ENCODE measurements around the gene MAL.
A peak's percentile ranks its signal among the peaks of the same experiment; 100 is the strongest.

Gene MAL

DNA sequence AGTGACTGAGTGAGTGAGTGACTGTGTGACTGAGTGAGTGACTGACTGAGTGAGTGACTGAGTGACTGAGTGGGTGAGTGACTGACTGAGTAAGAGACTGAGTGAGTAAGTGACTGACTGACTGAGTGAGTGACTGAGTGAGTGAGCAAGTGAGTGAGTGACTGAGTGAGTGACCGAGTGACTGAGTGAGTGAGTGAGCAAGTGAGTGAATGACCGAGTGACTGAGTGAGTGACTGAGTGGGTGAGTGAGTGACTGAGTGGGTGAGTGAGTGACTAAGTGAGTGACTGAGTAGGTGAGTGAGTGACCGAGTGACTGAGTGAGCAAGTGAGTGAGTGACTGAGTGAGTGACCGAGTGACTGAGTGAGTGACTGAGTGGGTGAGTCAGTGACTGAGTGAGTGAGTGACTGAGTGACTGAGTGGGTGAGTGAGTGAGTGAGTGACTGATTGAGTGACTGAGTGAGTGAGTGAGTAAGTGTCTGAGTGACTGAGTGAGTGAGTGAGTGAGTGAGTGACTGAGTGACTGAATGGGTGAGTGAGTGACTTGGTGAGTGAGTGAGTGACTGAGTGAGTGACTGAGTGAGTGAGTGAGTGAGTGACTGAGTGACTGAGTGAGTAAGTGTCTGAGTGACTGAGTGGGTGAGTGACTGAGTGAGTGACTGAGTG, 13.3 kb downstream of the MAL start:
- no peak overlapping the region for H4K8ac ChIP-seq (ENCODE audit: low read depth, low read length)
- no CpG with 5 or more reads among the region's 4 CpGs for WGBS (ENCODE audit: extremely low coverage, insufficient coverage, insufficient read length)
- H2AFZ ChIP-seq (ENCODE audit: insufficient read depth, low read length, poor library complexity) = no peak overlapping the region
- no peak overlapping the region for H3K4me2 ChIP-seq (ENCODE audit: low read length)
- no peak overlapping the region for H3K18ac ChIP-seq (ENCODE audit: low read length)
- no peak overlapping the region for H2BK120ac ChIP-seq (ENCODE audit: insufficient read depth, low read length, poor library complexity)
- no peak overlapping the region for H3K14ac ChIP-seq (ENCODE audit: low read length)
- no peak overlapping the region for H2BK12ac ChIP-seq (ENCODE audit: low read length)
- no peak overlapping the region for H2BK5ac ChIP-seq (ENCODE audit: low read depth, low read length, poor library complexity)
- no peaks in the 10 kb centered on the region for H3K79me1 ChIP-seq (ENCODE audit: low read length)
- no peak overlapping the region for H3K27ac ChIP-seq (ENCODE audit: low read depth, low read length)
- no peaks in the 10 kb centered on the region for H3K27me3 ChIP-seq (ENCODE audit: insufficient read depth, low read length)
- H3K23ac ChIP-seq (ENCODE audit: low read length) = no peak overlapping the region
- H3K36me3 ChIP-seq (ENCODE audit: control insufficient read depth in 1 of 2, insufficient read depth in 2 of 2, low read length in 2 of 2) = no peaks in the 10 kb centered on the region
- no peak overlapping the region for H3K4ac ChIP-seq (ENCODE audit: low read depth, low read length)
- H3K4me1 ChIP-seq (ENCODE audit: control insufficient read depth in 1 of 2, insufficient read depth in 2 of 2, low read length in 2 of 2) = peaks cover 0 to 5% of the 10 kb centered on the region in 2 experiments
- no peak overlapping the region for H4K12ac ChIP-seq (ENCODE audit: low read depth, low read length)
- no peak overlapping the region for H3K9ac ChIP-seq (ENCODE audit: low read length)
- peaks cover 10% of the 10 kb centered on the region for H3K9me3 ChIP-seq (ENCODE audit: insufficient read depth, low read depth, low read length)
- DNase-seq = no peak
- no peaks in the 10 kb centered on the region for H3K79me2 ChIP-seq (ENCODE audit: control insufficient read depth, insufficient read depth, low read length, poor library complexity)
- no peak overlapping the region for H4K91ac ChIP-seq (ENCODE audit: low read depth, low read length)
- H2AK5ac ChIP-seq (ENCODE audit: low read length) = no peak overlapping the region
- no peak overlapping the region for H3K4me3 ChIP-seq (ENCODE audit: low read depth, low read length)

DNA sequence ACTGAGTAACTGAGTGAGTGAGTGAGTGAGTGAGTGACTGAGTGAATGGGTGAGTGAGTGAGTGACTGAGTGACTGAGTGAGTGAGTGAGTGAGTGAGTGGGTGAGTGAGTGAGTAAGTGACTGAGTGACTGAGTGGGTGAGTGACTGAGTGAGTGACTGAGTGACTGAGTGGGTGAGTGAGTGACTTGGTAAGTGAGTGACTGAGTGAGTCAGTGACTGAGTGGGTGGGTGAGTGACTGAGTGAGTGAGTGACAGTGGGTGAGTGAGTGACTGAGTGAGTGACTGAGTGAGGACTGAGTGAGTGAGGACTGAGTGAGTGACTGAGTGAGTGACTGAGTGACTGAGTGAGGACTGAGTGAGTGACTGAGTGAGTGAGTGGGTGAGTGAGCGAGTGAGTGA, 13.9 kb downstream of the MAL start:
- DNase-seq = no peak
- Histone ChIP-seq H4K8ac (ENCODE audit: low read depth, low read length) (no peak overlapping the region), H3K36me3 (ENCODE audit: control insufficient read depth in 1 of 2, insufficient read depth in 2 of 2, low read length in 2 of 2) (no peaks in the 10 kb centered on the region), H3K79me1 (ENCODE audit: low read length) (no peaks in the 10 kb centered on the region), H3K23ac (ENCODE audit: low read length) (no peak overlapping the region), H3K9me3 (ENCODE audit: insufficient read depth, low read depth, low read length) (peaks cover 10% of the 10 kb centered on the region), H3K79me2 (ENCODE audit: control insufficient read depth, insufficient read depth, low read length, poor library complexity) (no peaks in the 10 kb centered on the region), H3K18ac (ENCODE audit: low read length) (no peak overlapping the region), H4K91ac (ENCODE audit: low read depth, low read length) (no peak overlapping the region), H3K4ac (ENCODE audit: low read depth, low read length) (no peak overlapping the region), H3K4me3 (ENCODE audit: low read depth, low read length) (no peak overlapping the region), H3K27ac (ENCODE audit: low read depth, low read length) (no peak overlapping the region), H2BK120ac (ENCODE audit: insufficient read depth, low read length, poor library complexity) (no peak overlapping the region), H2BK5ac (ENCODE audit: low read depth, low read length, poor library complexity) (no peak overlapping the region), H3K4me1 (ENCODE audit: control insufficient read depth in 1 of 2, insufficient read depth in 2 of 2, low read length in 2 of 2) (peaks cover 0 to 5% of the 10 kb centered on the region in 2 experiments), H2BK12ac (ENCODE audit: low read length) (no peak overlapping the region), H4K12ac (ENCODE audit: low read depth, low read length) (no peak overlapping the region), H3K9ac (ENCODE audit: low read length) (no peak overlapping the region), H2AFZ (ENCODE audit: insufficient read depth, low read length, poor library complexity) (no peak overlapping the region), H3K4me2 (ENCODE audit: low read length) (no peak overlapping the region), H3K14ac (ENCODE audit: low read length) (no peak overlapping the region), H3K27me3 (ENCODE audit: insufficient read depth, low read length) (no peaks in the 10 kb centered on the region), H2AK5ac (ENCODE audit: low read length) (no peak overlapping the region)
- no CpG with 5 or more reads among the region's 1 CpG for WGBS (ENCODE audit: extremely low coverage, insufficient coverage, insufficient read length)

DNA sequence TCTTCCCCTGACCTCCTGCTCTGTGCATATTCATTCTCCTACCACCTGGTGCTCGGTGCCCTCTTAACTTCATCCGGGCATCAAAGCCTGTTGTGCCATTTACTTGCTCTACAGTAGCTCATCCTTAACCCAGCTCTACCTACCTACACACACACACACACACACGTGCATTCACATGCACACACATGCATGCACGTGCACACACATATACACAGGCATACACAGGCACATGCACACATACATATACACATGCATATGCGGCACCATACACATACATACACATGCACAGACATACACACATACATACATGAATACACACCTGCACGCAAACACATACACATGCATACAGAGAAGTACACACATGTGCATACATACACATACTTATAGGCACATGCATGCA, 14.5 kb downstream of the MAL start:
- Histone ChIP-seq H3K14ac (ENCODE audit: low read length) (no peak overlapping the region), H2AFZ (ENCODE audit: insufficient read depth, low read length, poor library complexity) (no peak overlapping the region), H3K79me2 (ENCODE audit: control insufficient read depth, insufficient read depth, low read length, poor library complexity) (no peaks in the 10 kb centered on the region), H3K4me2 (ENCODE audit: low read length) (no peak overlapping the region), H2BK120ac (ENCODE audit: insufficient read depth, low read length, poor library complexity) (no peak overlapping the region), H3K4me3 (ENCODE audit: low read depth, low read length) (peak overlapping the region; percentile 42), H3K36me3 (ENCODE audit: control insufficient read depth in 1 of 2, insufficient read depth in 2 of 2, low read length in 2 of 2) (no peaks in the 10 kb centered on the region), H2BK12ac (ENCODE audit: low read length) (no peak overlapping the region), H2AK5ac (ENCODE audit: low read length) (no peak overlapping the region), H4K91ac (ENCODE audit: low read depth, low read length) (no peak overlapping the region), H3K9me3 (ENCODE audit: insufficient read depth, low read depth, low read length) (peaks cover 10% of the 10 kb centered on the region), H2BK5ac (ENCODE audit: low read depth, low read length, poor library complexity) (no peak overlapping the region), H3K9ac (ENCODE audit: low read length) (no peak overlapping the region), H3K27ac (ENCODE audit: low read depth, low read length) (no peak overlapping the region), H3K4ac (ENCODE audit: low read depth, low read length) (no peak overlapping the region), H3K27me3 (ENCODE audit: insufficient read depth, low read length) (no peaks in the 10 kb centered on the region), H3K23ac (ENCODE audit: low read length) (no peak overlapping the region), H4K8ac (ENCODE audit: low read depth, low read length) (no peak overlapping the region), H3K4me1 (ENCODE audit: control insufficient read depth in 1 of 2, insufficient read depth in 2 of 2, low read length in 2 of 2) (peaks cover 0 to 5% of the 10 kb centered on the region in 2 experiments), H4K12ac (ENCODE audit: low read depth, low read length) (no peak overlapping the region), H3K79me1 (ENCODE audit: low read length) (no peaks in the 10 kb centered on the region), H3K18ac (ENCODE audit: low read length) (no peak overlapping the region)
- no CpG with 5 or more reads among the region's 6 CpGs for WGBS (ENCODE audit: extremely low coverage, insufficient coverage, insufficient read length)
- no peak for DNase-seq

DNA sequence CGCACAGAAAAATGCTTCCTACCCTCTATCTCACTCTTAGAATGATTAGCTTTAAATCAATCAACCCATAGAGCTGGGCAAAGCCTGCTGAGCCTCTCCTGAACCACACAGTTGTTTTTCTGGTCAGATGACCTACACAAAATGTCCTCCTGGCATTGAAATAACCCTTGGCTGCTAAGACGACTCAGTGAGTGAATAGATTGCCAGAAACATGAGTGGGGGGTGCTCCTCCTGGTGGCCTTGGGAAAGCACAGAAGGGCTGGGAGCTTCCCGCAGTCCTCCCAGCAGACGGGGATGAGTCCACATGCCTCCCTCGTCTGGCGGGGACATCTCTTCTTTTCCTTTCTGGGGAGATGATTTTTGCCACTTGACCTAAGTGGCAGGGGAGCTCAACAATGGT, 14.9 kb downstream of the MAL start:
- H2BK12ac ChIP-seq (ENCODE audit: low read length) = no peak overlapping the region
- no peak overlapping the region for H2AK5ac ChIP-seq (ENCODE audit: low read length)
- H3K4me2 ChIP-seq (ENCODE audit: low read length) = no peak overlapping the region
- H2AFZ ChIP-seq (ENCODE audit: insufficient read depth, low read length, poor library complexity) = no peak overlapping the region
- no peak overlapping the region for H4K8ac ChIP-seq (ENCODE audit: low read depth, low read length)
- no peak for DNase-seq
- peaks cover 0 to 5% of the 10 kb centered on the region in 2 experiments for H3K4me1 ChIP-seq (ENCODE audit: control insufficient read depth in 1 of 2, insufficient read depth in 2 of 2, low read length in 2 of 2)
- H3K4ac ChIP-seq (ENCODE audit: low read depth, low read length) = no peak overlapping the region
- no peaks in the 10 kb centered on the region for H3K27me3 ChIP-seq (ENCODE audit: insufficient read depth, low read length)
- H3K18ac ChIP-seq (ENCODE audit: low read length) = no peak overlapping the region
- no peak overlapping the region for H4K91ac ChIP-seq (ENCODE audit: low read depth, low read length)
- H3K14ac ChIP-seq (ENCODE audit: low read length) = no peak overlapping the region
- H4K12ac ChIP-seq (ENCODE audit: low read depth, low read length) = no peak overlapping the region
- H3K27ac ChIP-seq (ENCODE audit: low read depth, low read length) = no peak overlapping the region
- no peak overlapping the region for H3K9ac ChIP-seq (ENCODE audit: low read length)
- no peak overlapping the region for H3K4me3 ChIP-seq (ENCODE audit: low read depth, low read length)
- no peaks in the 10 kb centered on the region for H3K79me2 ChIP-seq (ENCODE audit: control insufficient read depth, insufficient read depth, low read length, poor library complexity)
- H3K9me3 ChIP-seq (ENCODE audit: insufficient read depth, low read depth, low read length) = peaks cover 10% of the 10 kb centered on the region
- no peak overlapping the region for H2BK5ac ChIP-seq (ENCODE audit: low read depth, low read length, poor library complexity)
- no peaks in the 10 kb centered on the region for H3K36me3 ChIP-seq (ENCODE audit: control insufficient read depth in 1 of 2, insufficient read depth in 2 of 2, low read length in 2 of 2)
- no peak overlapping the region for H2BK120ac ChIP-seq (ENCODE audit: insufficient read depth, low read length, poor library complexity)
- H3K79me1 ChIP-seq (ENCODE audit: low read length) = no peaks in the 10 kb centered on the region
- H3K23ac ChIP-seq (ENCODE audit: low read length) = no peak overlapping the region
- WGBS (ENCODE audit: extremely low coverage, insufficient coverage, insufficient read length) = no CpG with 5 or more reads among the region's 6 CpGs
